HG03060 (cell line): Measurements from ENCODE around the gene TRIAP1.
"Not testable (repeated sequence)": the region's sequence is repeated elsewhere in the genome, so short reads cannot be mapped to it uniquely, and the experiment has no call there.

Source experiments
- ATAC-seq: cut with Tn5 transposase; IDR thresholded peaks from one replicate; pipeline ENCODE4 v1.9.1; 2021; ENCODE audit warnings: low read depth, moderate number of reproducible peaks; ENCODE audit not compliant: unreplicated experiment

The TRIAP1 gene

DNA sequence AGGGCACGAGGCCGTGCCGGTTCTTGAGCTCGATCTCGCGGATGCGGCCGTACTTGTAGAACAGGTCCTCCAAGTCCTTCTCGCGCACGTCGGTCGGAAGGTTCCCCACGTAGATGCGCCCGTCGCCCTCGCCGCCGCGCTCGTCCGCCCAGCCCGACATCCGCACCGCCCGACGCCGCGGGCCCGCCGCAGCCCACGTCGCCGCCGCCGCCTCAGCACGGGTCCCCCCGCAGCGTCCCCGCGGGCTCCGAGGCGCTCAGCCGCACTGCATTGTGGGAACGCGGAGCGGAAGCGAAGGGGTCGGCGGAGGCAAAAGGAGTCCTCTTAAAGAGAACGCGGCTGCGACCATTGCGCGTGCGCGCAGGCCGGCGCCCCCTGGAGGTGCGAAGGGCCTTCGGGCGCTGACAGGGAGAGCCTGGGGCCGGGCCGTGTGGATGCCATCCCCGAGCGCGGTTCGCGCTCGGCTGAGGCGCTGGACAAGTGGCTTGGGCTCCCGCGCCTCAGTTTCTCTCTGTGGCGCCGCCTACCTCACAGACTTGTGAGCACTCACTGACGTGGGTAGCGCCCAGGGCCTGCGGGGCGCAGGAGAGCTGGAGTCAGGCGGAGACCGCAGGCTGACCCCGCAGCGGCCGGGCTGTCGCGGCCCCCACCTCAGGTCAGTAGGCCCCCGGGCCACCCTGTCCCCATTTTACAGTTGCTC is 23.4 kb upstream of the TRIAP1 start, which contains the start of gene SRSF9:
Gene SRSF9 (minus strand): TSS at position 299 of the 700 bp plus-strand sequence. CDS start 139 bp downstream, at position 160.
- peak; percentile 87 for ATAC-seq

DNA sequence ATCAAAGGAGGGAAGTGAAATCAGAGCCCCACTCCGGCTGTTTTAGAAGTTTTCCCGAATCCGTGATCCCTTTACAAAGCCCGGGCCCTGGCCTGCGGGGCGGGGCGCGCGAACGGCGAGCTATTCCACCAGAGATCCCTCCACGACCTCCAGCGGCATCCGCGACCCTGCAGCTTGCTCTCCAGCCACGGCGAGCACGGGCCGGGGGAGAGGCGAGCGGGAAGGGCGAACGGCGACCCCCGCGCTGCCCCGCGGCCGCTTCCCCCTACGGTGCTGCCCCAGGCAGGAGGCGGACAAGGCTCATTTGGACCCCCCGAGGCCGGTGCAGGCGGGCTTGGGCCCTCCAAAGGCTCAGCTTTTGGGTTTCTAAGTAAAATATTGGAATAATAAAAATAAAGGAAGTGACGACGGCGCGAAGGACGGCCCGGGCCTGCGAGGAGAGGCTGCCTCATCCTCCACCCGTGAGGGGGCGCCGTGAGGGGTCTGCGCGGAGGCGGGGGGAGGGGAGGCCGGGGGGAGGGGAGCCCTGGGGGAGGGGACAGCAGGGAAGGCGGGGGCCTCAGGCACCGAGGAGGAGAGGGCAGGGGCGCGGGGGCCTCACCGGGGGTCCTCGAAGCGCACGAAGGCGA is 22.8 kb upstream of the TRIAP1 start:
- no peak for ATAC-seq

- ATAC-seq = no peak
Measured at GRCh38 chr12:120468325-120468820, 22.2 kb upstream of the TRIAP1 start.

DNA sequence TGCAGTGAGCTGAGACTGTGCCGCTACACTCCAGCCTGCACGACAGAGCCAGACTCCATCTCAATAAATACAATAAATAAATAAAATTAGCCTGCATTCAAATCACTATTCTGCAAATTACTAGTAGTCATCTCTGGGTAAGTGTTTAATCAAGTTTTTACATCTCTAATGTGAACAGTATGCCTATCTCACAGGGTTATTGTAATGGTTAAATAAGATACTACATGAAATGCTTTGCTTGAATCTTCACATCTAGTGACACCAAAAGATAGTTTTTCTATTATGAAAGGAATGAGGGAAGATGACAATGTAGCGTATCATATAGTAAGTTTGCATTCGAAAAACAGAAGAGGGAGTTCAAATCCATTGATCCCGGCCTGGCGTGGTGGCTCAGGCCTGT is 21.3 kb upstream of the TRIAP1 start:
- no peak for ATAC-seq

DNA sequence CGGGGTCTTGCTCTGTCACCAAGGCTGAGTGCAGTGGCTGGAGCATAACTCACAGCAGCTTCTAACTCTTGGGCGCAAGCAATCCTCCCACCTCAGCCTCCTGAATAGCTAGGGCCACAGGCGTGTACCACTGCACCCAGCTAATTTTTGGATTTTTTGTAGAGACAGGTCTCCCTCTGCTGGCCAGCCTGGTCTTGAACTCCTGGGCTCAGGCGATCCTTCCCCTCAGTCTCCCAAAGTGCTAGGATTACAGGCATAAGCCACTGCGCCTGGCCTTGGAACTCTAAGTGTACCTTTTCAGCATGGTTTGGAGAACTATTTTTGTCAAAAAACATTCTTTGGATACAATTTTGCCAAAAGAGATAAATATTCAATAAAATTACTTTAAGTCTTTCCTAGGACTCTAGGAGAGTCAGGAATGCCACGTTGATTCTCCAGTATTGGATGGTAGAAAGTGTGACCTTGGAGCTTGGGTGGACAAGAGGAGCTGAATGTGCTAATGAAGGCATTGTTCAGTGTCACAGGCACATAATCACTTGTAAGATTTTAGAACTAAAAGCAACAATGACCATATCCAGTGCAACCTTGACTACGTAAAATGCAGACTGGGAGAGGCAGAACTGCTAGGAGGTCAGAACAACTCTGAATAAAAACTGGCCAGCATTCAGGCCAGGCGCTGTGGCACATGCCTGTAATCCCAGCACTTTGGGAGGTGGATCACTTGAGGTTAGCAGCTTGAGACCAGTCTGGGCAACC is 20.6 kb upstream of the TRIAP1 start:
- no peak for ATAC-seq

GRCh38 chr12:120465756-120466155 is 19.6 kb upstream of the TRIAP1 start:
- ATAC-seq = no peak

DNA sequence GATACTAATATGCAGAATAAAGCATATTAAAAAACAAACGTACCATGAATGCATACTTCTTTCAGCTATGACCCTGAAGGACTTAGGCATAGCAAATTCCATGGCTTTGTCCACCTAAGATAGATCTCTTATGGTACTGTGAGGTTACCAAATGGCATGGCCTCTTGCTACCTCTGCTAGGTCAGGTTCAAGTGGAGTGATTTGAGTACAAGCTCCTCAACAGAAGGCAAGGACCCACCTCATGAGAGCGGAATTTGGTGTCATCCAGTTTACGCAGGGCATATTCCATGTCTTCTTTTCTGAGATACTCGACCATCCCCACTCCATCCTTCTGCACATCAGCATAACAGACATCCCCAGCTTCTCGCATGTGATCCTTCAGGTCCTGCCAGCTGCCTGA is 17.5 kb upstream of the TRIAP1 start:
- no peak for ATAC-seq

- no peak for ATAC-seq
Measured at GRCh38 chr12:120462099-120462640, 16.0 kb upstream of the TRIAP1 start.

- ATAC-seq = no peak
Measured at GRCh38 chr12:120460157-120460556, 14.0 kb upstream of the TRIAP1 start.

DNA sequence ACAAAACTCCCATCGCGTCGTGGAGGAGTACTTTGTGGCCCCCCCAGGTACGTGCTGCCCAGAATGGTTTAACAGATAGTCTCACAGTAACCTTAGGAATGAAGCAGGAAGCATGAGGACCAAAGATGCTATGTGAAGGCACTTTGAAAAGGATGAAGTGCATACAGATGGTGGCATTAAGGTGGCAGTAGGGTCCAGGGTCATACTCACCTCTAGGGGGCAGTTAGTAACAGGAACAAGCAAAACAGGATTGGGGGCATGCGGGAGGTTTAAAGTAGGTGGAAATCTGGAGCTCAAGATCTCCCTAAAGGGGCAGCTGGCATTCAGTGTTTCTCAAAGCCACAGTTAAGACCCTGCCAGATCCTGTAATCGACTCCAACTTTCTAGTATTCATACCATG is 10.9 kb upstream of the TRIAP1 start:
- no peak for ATAC-seq

GRCh38 chr12:120455302-120455701 is 9.1 kb upstream of the TRIAP1 start:
- no peak for ATAC-seq

DNA sequence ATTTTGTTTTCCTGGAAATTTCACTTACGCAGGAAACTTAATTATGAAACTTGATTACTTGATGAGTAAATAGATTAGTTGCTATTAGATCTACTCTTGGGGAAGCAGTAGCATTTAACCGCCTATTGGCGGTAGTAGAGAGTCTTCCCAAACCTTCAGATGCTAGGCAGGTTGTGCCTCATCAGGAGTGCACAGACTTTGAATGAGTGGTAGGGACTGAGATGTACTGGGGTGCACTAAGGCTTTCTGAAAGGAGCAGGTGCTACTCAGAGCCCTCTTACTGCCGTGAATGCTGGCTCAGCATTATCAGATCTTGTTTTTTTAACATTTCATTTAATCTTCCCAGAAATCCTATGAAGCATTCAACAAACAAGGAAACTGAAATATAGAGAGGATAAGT is 7.8 kb upstream of the TRIAP1 start:
- no peak for ATAC-seq

- no peak for ATAC-seq
Measured at GRCh38 chr12:120453060-120453750, 7.0 kb upstream of the TRIAP1 start.

- not testable (repeated sequence) for ATAC-seq
Measured at GRCh38 chr12:120452524-120452923, 6.3 kb upstream of the TRIAP1 start.

DNA sequence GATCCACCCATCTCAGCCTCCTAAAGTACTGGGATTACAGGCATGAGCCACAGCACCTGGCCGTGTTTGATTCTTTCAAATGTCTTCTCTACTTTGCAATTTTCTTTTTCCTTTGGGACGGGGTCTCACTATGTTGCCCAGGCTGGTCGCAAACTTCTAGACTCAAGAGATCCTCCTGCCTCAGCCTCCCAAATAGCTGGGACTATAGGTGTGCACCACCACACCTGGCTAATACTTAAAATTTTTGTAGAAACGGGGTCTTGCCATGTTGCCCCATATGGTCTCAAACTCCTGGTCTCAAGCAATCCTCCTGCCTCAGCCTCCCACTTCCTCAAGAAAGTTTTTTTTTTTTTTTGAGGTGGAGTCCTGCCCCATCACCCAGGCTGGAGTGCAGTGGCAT is 1.8 kb upstream of the TRIAP1 start:
- no peak for ATAC-seq

DNA sequence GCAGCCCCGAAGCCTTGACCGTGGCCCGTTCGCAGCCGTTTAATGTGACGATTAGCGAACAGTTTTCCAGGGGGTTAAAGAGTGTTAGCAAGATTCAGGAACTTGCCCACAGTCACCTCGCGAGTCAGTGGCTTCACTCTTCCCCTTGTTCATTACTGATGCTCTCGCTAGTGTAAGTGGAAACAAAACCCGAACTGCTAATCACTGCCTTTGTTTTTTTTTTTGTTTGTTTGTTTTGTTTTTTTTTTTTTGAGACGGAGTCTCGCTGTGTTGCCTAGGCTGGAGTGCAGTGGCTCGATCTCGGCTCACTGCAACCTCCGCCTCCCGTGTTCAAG is 627 bp upstream of the TRIAP1 start:
- ATAC-seq = not testable (repeated sequence)

DNA sequence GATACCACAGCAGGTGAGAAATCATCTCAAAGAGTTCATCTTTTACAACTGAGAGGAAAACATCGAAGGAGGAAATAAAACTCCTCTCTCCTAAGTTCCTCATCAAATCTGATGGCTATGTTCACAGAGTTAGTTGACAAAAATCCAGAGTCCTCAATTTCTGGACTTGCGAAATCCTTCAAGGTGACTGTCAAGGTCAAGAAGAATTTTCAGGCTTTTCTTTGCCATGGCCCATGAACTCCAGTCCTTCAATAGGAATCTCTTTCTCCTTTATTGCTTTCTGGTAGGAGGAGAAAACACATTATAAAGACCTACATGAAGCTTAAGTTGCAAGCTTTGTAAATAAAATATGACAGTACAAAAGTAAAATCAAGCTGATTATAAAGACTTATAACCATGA is 1.5 kb downstream of the TRIAP1 start:
- ATAC-seq = no peak

- no peak for ATAC-seq
Measured at GRCh38 chr12:120439646-120440247, 6.4 kb downstream of the TRIAP1 start.

DNA sequence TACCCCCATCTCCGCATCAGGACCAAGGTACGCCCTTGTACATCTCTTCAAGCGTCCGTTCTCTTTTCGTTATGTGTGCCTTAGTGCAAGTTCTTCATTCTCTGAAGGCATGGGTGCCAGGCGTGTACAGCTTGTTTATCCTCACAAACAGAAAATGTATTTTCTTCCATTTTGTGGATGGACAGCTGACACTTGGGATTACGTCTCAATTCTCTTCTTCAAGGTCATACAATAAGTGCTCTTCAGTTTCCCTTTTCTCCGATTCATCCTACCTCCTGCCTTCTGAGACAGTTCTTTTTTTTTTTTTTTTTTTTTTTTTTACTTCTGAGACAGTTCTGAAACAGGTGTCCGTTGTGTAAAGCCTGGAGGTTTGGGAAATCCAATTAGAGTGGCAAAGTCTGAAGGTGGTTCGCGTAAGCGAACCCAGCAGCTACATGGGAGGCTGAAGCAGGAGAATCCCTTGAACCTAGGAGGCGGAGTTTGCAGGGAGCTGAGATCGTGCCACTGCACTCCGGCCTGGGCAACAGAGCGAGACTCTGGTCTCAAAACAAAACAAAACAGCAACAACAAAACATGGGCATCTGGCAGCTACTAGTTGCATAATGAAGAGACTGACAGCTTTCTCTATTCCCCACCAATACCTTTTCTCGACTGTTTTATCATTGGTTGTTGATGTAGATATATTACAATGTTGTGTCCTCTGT is 7.5 kb downstream of the TRIAP1 start:
- ATAC-seq = no peak
